ENCODE measurements around the gene PRDM16. TPM values are rescaled to one million over a fixed set of nuclear protein-coding genes. Genes with fewer than 3 reads are reported as not detected.

Gene PRDM16
- polyA plus RNA-seq, 1 donor (not counting 4 experiments of a cell fraction or from before 2014, with no cell fraction given), result 0.05 TPM

DNA sequence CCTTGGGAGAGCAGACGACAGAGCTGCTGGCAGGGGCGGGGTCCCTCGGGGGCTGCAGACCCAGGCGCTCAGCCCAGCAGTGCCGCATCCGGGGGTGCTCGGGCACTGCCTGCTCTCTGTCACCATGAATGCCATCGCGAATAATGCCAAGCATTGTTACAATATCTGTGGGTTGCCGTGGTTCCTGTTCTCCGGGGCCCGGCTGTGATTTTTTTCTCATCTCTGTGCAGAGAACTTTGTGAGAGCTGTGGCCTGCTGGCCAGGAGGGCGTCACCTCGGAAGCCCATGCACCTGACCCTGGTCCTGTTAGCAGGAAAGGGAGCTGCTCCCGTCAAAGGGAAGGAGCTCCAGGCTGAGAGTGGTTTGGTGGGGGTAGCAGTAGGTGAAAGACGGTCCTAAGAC is 70.4 kb downstream of the PRDM16 start:
- H2AFZ ChIP-seq (ENCODE audit: control insufficient read depth, low read length), result no peak overlapping the region
- dilution Hi-C loops (cut with MboI; ENCODE audit: extremely low pct_ligation_motif_present, low sequenced_read_pairs), result no loop called here
- no peaks in the 10 kb centered on the region for H3K9me1 ChIP-seq (ENCODE audit: control insufficient read depth, extremely low read depth, insufficient read depth, low read length)
- no peaks in the 10 kb centered on the region for H3K36me3 ChIP-seq (ENCODE audit: control insufficient read depth in 2 of 2, extremely low read depth in 1 of 2, insufficient read depth in 2 of 2, low read length in 2 of 2)
- H3K27me3 ChIP-seq (ENCODE audit: control insufficient read depth, extremely low read depth, insufficient read depth, low read length), result no peaks in the 10 kb centered on the region
- no peak for TF ChIP-seq EZH2 (IDR thresholded peaks at IDR 0.05; ENCODE audit: low read length)
- TF ChIP-seq, protein P1, sequence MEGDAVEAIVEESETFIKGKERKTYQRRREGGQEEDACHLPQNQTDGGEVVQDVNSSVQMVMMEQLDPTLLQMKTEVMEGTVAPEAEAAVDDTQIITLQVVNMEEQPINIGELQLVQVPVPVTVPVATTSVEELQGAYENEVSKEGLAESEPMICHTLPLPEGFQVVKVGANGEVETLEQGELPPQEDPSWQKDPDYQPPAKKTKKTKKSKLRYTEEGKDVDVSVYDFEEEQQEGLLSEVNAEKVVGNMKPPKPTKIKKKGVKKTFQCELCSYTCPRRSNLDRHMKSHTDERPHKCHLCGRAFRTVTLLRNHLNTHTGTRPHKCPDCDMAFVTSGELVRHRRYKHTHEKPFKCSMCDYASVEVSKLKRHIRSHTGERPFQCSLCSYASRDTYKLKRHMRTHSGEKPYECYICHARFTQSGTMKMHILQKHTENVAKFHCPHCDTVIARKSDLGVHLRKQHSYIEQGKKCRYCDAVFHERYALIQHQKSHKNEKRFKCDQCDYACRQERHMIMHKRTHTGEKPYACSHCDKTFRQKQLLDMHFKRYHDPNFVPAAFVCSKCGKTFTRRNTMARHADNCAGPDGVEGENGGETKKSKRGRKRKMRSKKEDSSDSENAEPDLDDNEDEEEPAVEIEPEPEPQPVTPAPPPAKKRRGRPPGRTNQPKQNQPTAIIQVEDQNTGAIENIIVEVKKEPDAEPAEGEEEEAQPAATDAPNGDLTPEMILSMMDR (optimal IDR thresholded peaks at IDR 0.05 in 1 of 3, IDR thresholded peaks at IDR 0.05 in 1 of 3, conservative IDR thresholded peaks at IDR 0.05 in 1 of 3; ENCODE audit: extremely low read depth in 1 of 3, insufficient read depth in 2 of 3, low read length in 3 of 3), result no peak
- no peaks in the 10 kb centered on the region for H4K20me1 ChIP-seq (ENCODE audit: control insufficient read depth, extremely low read depth, insufficient read depth, low read length)
- DNase-seq (ENCODE audit: low read depth, low spot score), result no peak
- no peaks in the 10 kb centered on the region for H3K9me3 ChIP-seq (ENCODE audit: control insufficient read depth, low read depth, low read length)
- no peaks in the 10 kb centered on the region for H3K79me2 ChIP-seq (ENCODE audit: control insufficient read depth, insufficient read depth, low read length)
- FAIRE-seq, result no peak
- no peak overlapping the region for H3K27ac ChIP-seq (ENCODE audit: control insufficient read depth, insufficient read depth, low read length)
- H3K4me1 ChIP-seq (ENCODE audit: control insufficient read depth, extremely low read depth, insufficient read depth, low read length), result no peaks in the 10 kb centered on the region
- H3K4me2 ChIP-seq (ENCODE audit: control insufficient read depth, extremely low read depth, insufficient read depth, low read depth, low read length), result no peak overlapping the region
- no peak overlapping the region for H3K4me3 ChIP-seq (ENCODE audit: control insufficient read depth in 2 of 3, extremely low read depth in 1 of 3, insufficient read depth in 2 of 3, low read depth in 1 of 3, low read length in 3 of 3)
- H3K9ac ChIP-seq (ENCODE audit: control insufficient read depth, extremely low read depth, insufficient read depth, low read length), result no peak overlapping the region

DNA sequence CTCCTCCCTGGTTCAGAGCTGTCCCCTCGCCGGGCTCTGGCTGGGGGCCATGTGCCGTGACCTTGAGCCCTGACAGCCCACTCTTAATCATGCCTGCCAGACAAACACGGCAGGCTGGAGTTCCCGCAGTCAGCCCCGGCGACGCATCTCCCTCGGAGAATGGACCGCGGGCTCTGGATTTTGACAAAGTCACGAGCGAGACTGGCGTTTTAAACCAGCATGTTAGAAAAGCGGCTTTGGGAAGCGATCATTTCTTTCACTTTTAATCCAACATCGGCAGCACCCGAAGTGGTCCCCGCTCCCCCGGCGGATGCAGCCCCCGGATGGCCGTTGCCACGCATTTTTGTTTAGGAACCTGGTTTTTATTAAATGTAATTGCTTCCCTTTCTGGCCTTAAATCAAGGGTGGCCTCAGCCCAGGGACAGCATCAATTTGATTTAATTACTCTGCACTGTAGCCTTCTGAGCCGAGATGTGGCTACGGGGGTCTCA is 70.9 kb downstream of the PRDM16 start:
- TF ChIP-seq, protein P1 (optimal IDR thresholded peaks at IDR 0.05 in 1 of 3, IDR thresholded peaks at IDR 0.05 in 1 of 3, conservative IDR thresholded peaks at IDR 0.05 in 1 of 3; ENCODE audit: extremely low read depth in 1 of 3, insufficient read depth in 2 of 3, low read length in 3 of 3), result no peak
- no peak for TF ChIP-seq EZH2 (IDR thresholded peaks at IDR 0.05; ENCODE audit: low read length)
- Histone ChIP-seq H3K4me1 (ENCODE audit: control insufficient read depth, extremely low read depth, insufficient read depth, low read length) (no peaks in the 10 kb centered on the region), H3K9me1 (ENCODE audit: control insufficient read depth, extremely low read depth, insufficient read depth, low read length) (no peaks in the 10 kb centered on the region), H3K4me2 (ENCODE audit: control insufficient read depth, extremely low read depth, insufficient read depth, low read depth, low read length) (no peak overlapping the region), H2AFZ (ENCODE audit: control insufficient read depth, low read length) (no peak overlapping the region), H3K27ac (ENCODE audit: control insufficient read depth, insufficient read depth, low read length) (no peak overlapping the region), H3K27me3 (ENCODE audit: control insufficient read depth, extremely low read depth, insufficient read depth, low read length) (no peaks in the 10 kb centered on the region), H4K20me1 (ENCODE audit: control insufficient read depth, extremely low read depth, insufficient read depth, low read length) (no peaks in the 10 kb centered on the region), H3K4me3 (ENCODE audit: control insufficient read depth in 2 of 3, extremely low read depth in 1 of 3, insufficient read depth in 2 of 3, low read depth in 1 of 3, low read length in 3 of 3) (no peak overlapping the region), H3K36me3 (ENCODE audit: control insufficient read depth in 2 of 2, extremely low read depth in 1 of 2, insufficient read depth in 2 of 2, low read length in 2 of 2) (no peaks in the 10 kb centered on the region), H3K79me2 (ENCODE audit: control insufficient read depth, insufficient read depth, low read length) (no peaks in the 10 kb centered on the region), H3K9ac (ENCODE audit: control insufficient read depth, extremely low read depth, insufficient read depth, low read length) (no peak overlapping the region), H3K9me3 (ENCODE audit: control insufficient read depth, low read depth, low read length) (no peaks in the 10 kb centered on the region)
- FAIRE-seq (no peak), DNase-seq (ENCODE audit: low read depth, low spot score) (no peak)
- dilution Hi-C loops (cut with MboI; ENCODE audit: extremely low pct_ligation_motif_present, low sequenced_read_pairs), result no loop called here
